ENCODE results near the gene PEX14. TPM values are rescaled to one million over a fixed set of nuclear protein-coding genes. Genes with fewer than 3 reads are reported as not detected.

PEX14 gene
- total RNA-seq, 6 experiments from 2014 or later = 23.1 to 28.4 (median 26.0) TPM

DNA sequence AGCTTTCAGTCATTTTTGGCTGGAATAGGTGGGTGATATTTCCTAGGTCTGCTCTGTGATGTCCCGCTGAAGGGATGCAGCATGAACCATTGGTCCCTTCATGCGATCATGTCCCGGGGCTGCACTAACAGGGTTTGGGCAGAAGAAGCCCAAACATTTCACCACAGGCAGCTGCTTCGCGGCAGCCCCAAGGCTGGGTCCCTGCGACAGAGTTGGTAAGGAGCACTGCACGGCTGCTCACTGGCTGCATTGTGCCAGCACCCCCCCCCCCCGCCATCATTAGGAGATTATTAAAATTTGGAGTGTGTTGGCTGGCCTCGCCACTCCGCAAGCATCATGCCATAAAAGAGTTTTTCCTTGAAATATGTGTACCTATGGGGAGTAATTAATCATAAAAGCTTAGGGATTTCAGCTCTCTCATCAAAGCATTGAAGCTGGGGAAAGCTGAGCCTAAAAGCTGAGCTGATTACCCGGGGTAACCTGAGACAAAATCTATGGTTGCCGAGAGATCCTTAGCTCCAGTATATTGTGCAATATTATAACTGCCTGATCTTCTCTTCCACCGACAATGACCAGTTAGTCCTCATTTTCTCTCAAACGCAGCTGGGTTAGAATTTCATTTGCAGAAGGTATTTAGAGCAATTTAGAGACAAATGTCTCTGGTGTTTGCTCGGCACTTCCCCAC lies 62.5 kb downstream of the PEX14 start:
- H3K4me1 Mint-ChIP-seq (ENCODE audit: low read depth) = peaks cover 13% of the 10 kb centered on the region
- TF ChIP-seq, protein P1, sequence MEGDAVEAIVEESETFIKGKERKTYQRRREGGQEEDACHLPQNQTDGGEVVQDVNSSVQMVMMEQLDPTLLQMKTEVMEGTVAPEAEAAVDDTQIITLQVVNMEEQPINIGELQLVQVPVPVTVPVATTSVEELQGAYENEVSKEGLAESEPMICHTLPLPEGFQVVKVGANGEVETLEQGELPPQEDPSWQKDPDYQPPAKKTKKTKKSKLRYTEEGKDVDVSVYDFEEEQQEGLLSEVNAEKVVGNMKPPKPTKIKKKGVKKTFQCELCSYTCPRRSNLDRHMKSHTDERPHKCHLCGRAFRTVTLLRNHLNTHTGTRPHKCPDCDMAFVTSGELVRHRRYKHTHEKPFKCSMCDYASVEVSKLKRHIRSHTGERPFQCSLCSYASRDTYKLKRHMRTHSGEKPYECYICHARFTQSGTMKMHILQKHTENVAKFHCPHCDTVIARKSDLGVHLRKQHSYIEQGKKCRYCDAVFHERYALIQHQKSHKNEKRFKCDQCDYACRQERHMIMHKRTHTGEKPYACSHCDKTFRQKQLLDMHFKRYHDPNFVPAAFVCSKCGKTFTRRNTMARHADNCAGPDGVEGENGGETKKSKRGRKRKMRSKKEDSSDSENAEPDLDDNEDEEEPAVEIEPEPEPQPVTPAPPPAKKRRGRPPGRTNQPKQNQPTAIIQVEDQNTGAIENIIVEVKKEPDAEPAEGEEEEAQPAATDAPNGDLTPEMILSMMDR (IDR thresholded peaks at IDR 0.05) = no peak
- H3K36me3 Mint-ChIP-seq (ENCODE audit: low read depth) = peaks cover 27% of the 10 kb centered on the region
- H3K27ac Mint-ChIP-seq = no peak overlapping the region
- H3K9me3 Mint-ChIP-seq = no peaks in the 10 kb centered on the region
- no peak overlapping the region for H3K4me3 Mint-ChIP-seq
- peaks cover 1% of the 10 kb centered on the region for H3K27me3 Mint-ChIP-seq (ENCODE audit: insufficient read depth)
- no peak for DNase-seq

DNA sequence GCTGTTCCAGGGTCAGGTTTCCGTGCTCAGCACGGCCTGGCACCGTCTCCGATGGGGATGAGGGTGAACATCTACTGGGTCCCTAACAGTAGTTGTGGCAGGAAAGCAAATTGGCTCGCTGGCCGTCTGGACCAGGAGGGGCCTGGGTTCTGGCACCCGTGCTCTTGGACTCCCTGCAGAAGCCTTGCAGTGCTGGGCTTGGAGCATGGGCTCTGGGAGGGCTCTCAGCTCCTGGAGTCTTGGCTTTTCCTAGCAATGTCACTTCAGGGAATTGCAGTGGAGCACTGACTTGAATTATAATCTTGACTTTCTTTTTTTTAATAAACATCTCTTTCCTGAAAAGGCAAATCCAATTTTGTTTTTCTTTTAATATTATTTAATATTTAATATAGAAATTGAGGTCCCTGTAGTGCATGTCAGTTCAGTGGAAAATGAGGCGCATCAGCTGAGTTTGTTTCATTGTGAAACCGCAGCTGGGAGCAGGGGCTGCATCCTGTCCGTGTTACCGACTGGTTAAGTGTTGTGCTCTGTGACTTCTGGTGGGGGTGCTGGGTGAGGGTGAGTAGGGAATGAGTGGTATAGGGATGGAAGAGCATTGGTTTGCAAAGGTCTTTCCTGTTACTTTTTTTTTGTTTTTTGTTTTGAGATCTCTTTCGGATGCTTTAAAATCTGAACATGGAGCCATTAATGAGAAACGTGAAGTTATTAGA lies 64.1 kb downstream of the PEX14 start:
- TF ChIP-seq, protein P1 (IDR thresholded peaks at IDR 0.05) = no peak
- DNase-seq = no peak
- Mint-ChIP-seq H3K4me3 (no peak overlapping the region), H3K9me3 (no peaks in the 10 kb centered on the region), H3K27me3 (ENCODE audit: insufficient read depth) (peaks cover 1% of the 10 kb centered on the region), H3K36me3 (ENCODE audit: low read depth) (peaks cover 34% of the 10 kb centered on the region), H3K4me1 (ENCODE audit: low read depth) (peaks cover 13% of the 10 kb centered on the region), H3K27ac (no peak overlapping the region)

DNA sequence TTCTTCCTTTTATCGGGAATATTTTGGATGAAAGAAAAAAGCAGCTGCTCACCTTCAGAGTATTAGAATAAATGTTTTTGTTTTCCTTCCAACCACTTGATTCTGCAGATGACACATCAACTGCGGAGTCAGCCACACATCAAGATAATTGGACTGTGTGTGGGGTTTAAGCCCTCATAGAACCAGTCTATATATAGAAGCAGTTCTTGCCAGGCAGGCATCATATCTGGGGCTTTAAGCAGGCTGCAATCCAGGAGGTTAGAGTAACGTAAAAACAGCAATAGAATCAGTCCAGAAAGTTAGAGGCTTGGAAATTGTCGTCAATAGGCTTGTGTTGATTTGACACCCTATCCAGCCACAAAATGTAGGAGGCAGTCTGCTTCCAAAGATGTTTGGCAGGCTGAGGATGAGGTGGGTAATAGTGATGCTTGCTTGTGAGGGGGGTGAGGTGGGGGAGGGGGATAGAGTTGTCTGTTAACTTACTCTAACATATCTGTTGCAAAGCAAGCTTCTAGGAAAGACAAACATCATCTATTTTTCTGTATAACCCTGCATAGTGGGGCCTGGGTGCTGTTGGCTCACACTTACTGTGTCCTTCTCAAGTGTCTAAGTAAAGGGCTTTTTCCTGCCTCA lies 64.8 kb downstream of the PEX14 start:
- Mint-ChIP-seq H3K27me3 (ENCODE audit: insufficient read depth) (peaks cover 1% of the 10 kb centered on the region), H3K4me3 (no peak overlapping the region), H3K27ac (peak overlapping the region; percentile 22; the same call in 1 of the 2 replicates), H3K36me3 (ENCODE audit: low read depth) (peaks cover 34% of the 10 kb centered on the region), H3K9me3 (no peaks in the 10 kb centered on the region), H3K4me1 (ENCODE audit: low read depth) (peaks cover 13% of the 10 kb centered on the region)
- TF ChIP-seq, protein P1 (IDR thresholded peaks at IDR 0.05) = no peak
- DNase-seq = peak; percentile 18

DNA sequence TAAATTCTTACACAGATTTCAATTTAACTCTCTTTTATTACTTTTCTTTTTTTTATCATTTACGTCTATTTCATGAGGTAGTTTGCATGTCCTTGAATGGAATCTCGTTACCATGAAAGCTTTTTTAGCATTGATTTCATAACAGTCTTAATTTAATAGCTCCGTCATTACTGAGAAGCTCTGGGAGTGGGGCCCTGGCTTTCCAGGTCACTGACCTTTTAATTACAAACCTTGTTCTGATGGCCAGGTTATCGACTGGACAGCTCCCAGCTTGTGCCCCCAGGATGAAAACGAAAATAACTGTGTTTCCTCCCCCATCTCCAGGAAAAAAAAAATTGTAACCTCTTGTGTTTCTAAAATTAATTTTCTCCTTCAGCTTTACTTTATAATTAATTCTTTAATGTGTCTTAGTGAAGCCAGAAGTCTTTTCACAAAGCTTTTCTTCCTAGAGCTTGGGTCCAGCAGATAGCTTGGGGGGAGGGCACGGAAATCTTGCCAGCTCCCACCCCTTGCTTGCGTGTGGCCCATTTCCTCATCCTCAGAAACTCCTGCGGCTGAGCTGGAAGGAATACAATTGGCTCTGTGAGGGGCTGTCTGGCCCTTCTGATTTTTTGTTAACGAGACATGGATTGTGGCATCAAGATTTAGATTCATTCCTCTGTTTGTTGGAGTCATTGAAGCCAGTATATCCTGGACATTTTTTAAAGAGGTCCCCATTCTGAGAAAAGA lies 65.7 kb downstream of the PEX14 start:
- no peak overlapping the region for H3K4me3 Mint-ChIP-seq
- H3K36me3 Mint-ChIP-seq (ENCODE audit: low read depth) = peaks cover 34% of the 10 kb centered on the region
- H3K27ac Mint-ChIP-seq = no peak overlapping the region
- no peak for DNase-seq
- peaks cover 1% of the 10 kb centered on the region for H3K27me3 Mint-ChIP-seq (ENCODE audit: insufficient read depth)
- TF ChIP-seq, protein P1 (IDR thresholded peaks at IDR 0.05) = no peak
- H3K9me3 Mint-ChIP-seq = no peaks in the 10 kb centered on the region
- H3K4me1 Mint-ChIP-seq (ENCODE audit: low read depth) = peaks cover 19% of the 10 kb centered on the region

DNA sequence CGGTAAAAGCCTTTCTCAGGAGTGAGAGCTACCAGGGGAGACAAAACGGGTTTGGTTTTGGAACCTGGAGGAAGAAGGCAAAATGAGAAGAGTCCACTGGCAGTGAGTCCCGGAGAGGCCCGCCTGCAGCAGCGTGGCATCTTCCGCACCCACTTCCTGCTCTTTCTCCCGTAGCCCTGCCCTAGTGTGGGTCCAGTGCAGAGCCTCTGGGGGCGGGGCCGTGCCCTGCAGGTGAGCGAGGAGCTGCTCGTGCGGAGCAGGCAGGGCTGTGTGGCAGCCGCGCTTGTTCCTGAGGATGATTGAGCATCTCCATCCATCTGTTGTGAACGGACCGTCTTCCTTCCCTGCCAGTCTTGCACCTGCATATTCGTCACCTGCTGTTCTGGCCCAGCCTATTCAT lies 66.5 kb downstream of the PEX14 start:
- Mint-ChIP-seq H3K36me3 (ENCODE audit: low read depth) (peaks cover 33% of the 10 kb centered on the region), H3K27ac (no peak overlapping the region), H3K4me3 (no peak overlapping the region), H3K27me3 (ENCODE audit: insufficient read depth) (no peaks in the 10 kb centered on the region; the same call in 1 of the 2 replicates), H3K4me1 (ENCODE audit: low read depth) (peaks cover 26% of the 10 kb centered on the region), H3K9me3 (no peaks in the 10 kb centered on the region)
- DNase-seq = no peak
- TF ChIP-seq, protein P1 (IDR thresholded peaks at IDR 0.05) = no peak

Data from HFFc6 (cell line).